ENCODE results near the gene PPP1R16B.
"Not testable (repeated sequence)": the region's sequence is repeated elsewhere in the genome, so short reads cannot be mapped to it uniquely, and the experiment has no call there.

The PPP1R16B gene

GRCh38 chr20:38847840-38848239, 42.3 kb downstream of the PPP1R16B start:
- Histone ChIP-seq H3K27me3 (ENCODE audit: control insufficient read depth, insufficient read depth, low read length) (no peaks in the 10 kb centered on the region), H3K4me3 (ENCODE audit: low read length) (no peak overlapping the region), H3K4me1 (ENCODE audit: control insufficient read depth, insufficient read depth, low read length) (no peaks in the 10 kb centered on the region)

GRCh38 chr20:38853759-38854158, 48.3 kb downstream of the PPP1R16B start:
- Histone ChIP-seq H3K4me1 (ENCODE audit: control insufficient read depth, insufficient read depth, low read length) (no peaks in the 10 kb centered on the region), H3K36me3 (ENCODE audit: control insufficient read depth, insufficient read depth, low read length) (no peaks in the 10 kb centered on the region), H3K27me3 (ENCODE audit: control insufficient read depth, insufficient read depth, low read length) (no peaks in the 10 kb centered on the region), H3K4me3 (ENCODE audit: low read length) (no peak overlapping the region), H3K9ac (ENCODE audit: low read length) (no peak overlapping the region), H3K27ac (ENCODE audit: low read depth, low read length) (no peak overlapping the region)

More at GRCh38 chr20:38847840-38848239, 42.3 kb downstream of the PPP1R16B start:
- Histone ChIP-seq H3K9ac (ENCODE audit: low read length) (no peak overlapping the region), H3K36me3 (ENCODE audit: control insufficient read depth, insufficient read depth, low read length) (no peaks in the 10 kb centered on the region), H3K27ac (ENCODE audit: low read depth, low read length) (no peak overlapping the region)

GRCh38 chr20:38854654-38855066, 49.2 kb downstream of the PPP1R16B start:
- no peak overlapping the region for H3K27ac ChIP-seq (ENCODE audit: low read depth, low read length)
- no peak overlapping the region for H3K9ac ChIP-seq (ENCODE audit: low read length)
- no peaks in the 10 kb centered on the region for H3K4me1 ChIP-seq (ENCODE audit: control insufficient read depth, insufficient read depth, low read length)
- no peaks in the 10 kb centered on the region for H3K36me3 ChIP-seq (ENCODE audit: control insufficient read depth, insufficient read depth, low read length)
- no peak overlapping the region for H3K4me3 ChIP-seq (ENCODE audit: low read length)
- H3K27me3 ChIP-seq (ENCODE audit: control insufficient read depth, insufficient read depth, low read length): no peaks in the 10 kb centered on the region

- Histone ChIP-seq H3K27ac (ENCODE audit: low read depth, low read length) (no peak overlapping the region), H3K9ac (ENCODE audit: low read length) (no peak overlapping the region), H3K27me3 (ENCODE audit: control insufficient read depth, insufficient read depth, low read length) (no peaks in the 10 kb centered on the region), H3K4me1 (ENCODE audit: control insufficient read depth, insufficient read depth, low read length) (no peaks in the 10 kb centered on the region), H3K4me3 (ENCODE audit: low read length) (no peak overlapping the region), H3K36me3 (ENCODE audit: control insufficient read depth, insufficient read depth, low read length) (no peaks in the 10 kb centered on the region)
These were observed 49.9 kb downstream of the PPP1R16B start for GRCh38 chr20:38855356-38855755.

- Histone ChIP-seq H3K9ac (ENCODE audit: low read length) (no peak overlapping the region), H3K27me3 (ENCODE audit: control insufficient read depth, insufficient read depth, low read length) (no peaks in the 10 kb centered on the region), H3K36me3 (ENCODE audit: control insufficient read depth, insufficient read depth, low read length) (no peaks in the 10 kb centered on the region), H3K4me3 (ENCODE audit: low read length) (no peak overlapping the region), H3K4me1 (ENCODE audit: control insufficient read depth, insufficient read depth, low read length) (no peaks in the 10 kb centered on the region), H3K27ac (ENCODE audit: low read depth, low read length) (no peak overlapping the region)
These were observed 51.1 kb downstream of the PPP1R16B start for GRCh38 chr20:38856570-38856969.

GRCh38 chr20:38857703-38858102, 52.2 kb downstream of the PPP1R16B start:
- H3K4me3 ChIP-seq (ENCODE audit: low read length): no peak overlapping the region
- H3K9ac ChIP-seq (ENCODE audit: low read length): no peak overlapping the region
- H3K36me3 ChIP-seq (ENCODE audit: control insufficient read depth, insufficient read depth, low read length): no peaks in the 10 kb centered on the region
- H3K4me1 ChIP-seq (ENCODE audit: control insufficient read depth, insufficient read depth, low read length): no peaks in the 10 kb centered on the region
- H3K27me3 ChIP-seq (ENCODE audit: control insufficient read depth, insufficient read depth, low read length): no peaks in the 10 kb centered on the region
- no peak overlapping the region for H3K27ac ChIP-seq (ENCODE audit: low read depth, low read length)

GRCh38 chr20:38859070-38859690, 53.7 kb downstream of the PPP1R16B start:
- Histone ChIP-seq H3K27me3 (ENCODE audit: control insufficient read depth, insufficient read depth, low read length) (no peaks in the 10 kb centered on the region), H3K9ac (ENCODE audit: low read length) (no peak overlapping the region), H3K4me1 (ENCODE audit: control insufficient read depth, insufficient read depth, low read length) (no peaks in the 10 kb centered on the region), H3K4me3 (ENCODE audit: low read length) (no peak overlapping the region), H3K36me3 (ENCODE audit: control insufficient read depth, insufficient read depth, low read length) (no peaks in the 10 kb centered on the region), H3K27ac (ENCODE audit: low read depth, low read length) (no peak overlapping the region)

GRCh38 chr20:38859857-38860256, 54.4 kb downstream of the PPP1R16B start:
- H3K9ac ChIP-seq (ENCODE audit: low read length); H3K36me3 ChIP-seq (ENCODE audit: control insufficient read depth, insufficient read depth, low read length); H3K27ac ChIP-seq (ENCODE audit: low read depth, low read length); H3K27me3 ChIP-seq (ENCODE audit: control insufficient read depth, insufficient read depth, low read length); H3K4me3 ChIP-seq (ENCODE audit: low read length); H3K4me1 ChIP-seq (ENCODE audit: control insufficient read depth, insufficient read depth, low read length): not testable (repeated sequence)

- no peaks in the 10 kb centered on the region for H3K27me3 ChIP-seq (ENCODE audit: control insufficient read depth, insufficient read depth, low read length)
- no peak overlapping the region for H3K4me3 ChIP-seq (ENCODE audit: low read length)
- no peaks in the 10 kb centered on the region for H3K36me3 ChIP-seq (ENCODE audit: control insufficient read depth, insufficient read depth, low read length)
- no peak overlapping the region for H3K27ac ChIP-seq (ENCODE audit: low read depth, low read length)
- H3K4me1 ChIP-seq (ENCODE audit: control insufficient read depth, insufficient read depth, low read length): no peaks in the 10 kb centered on the region
- H3K9ac ChIP-seq (ENCODE audit: low read length): no peak overlapping the region
These were observed 55.5 kb downstream of the PPP1R16B start for GRCh38 chr20:38861071-38861401.

GRCh38 chr20:38862226-38862625, 56.7 kb downstream of the PPP1R16B start:
- Histone ChIP-seq H3K27ac (ENCODE audit: low read depth, low read length) (no peak overlapping the region), H3K9ac (ENCODE audit: low read length) (no peak overlapping the region), H3K27me3 (ENCODE audit: control insufficient read depth, insufficient read depth, low read length) (no peaks in the 10 kb centered on the region)

GRCh38 chr20:38863024-38863851, 57.7 kb downstream of the PPP1R16B start:
- Histone ChIP-seq H3K4me3 (ENCODE audit: low read length) (no peak overlapping the region), H3K27ac (ENCODE audit: low read depth, low read length) (no peak overlapping the region), H3K36me3 (ENCODE audit: control insufficient read depth, insufficient read depth, low read length) (no peaks in the 10 kb centered on the region), H3K27me3 (ENCODE audit: control insufficient read depth, insufficient read depth, low read length) (no peaks in the 10 kb centered on the region), H3K9ac (ENCODE audit: low read length) (no peak overlapping the region), H3K4me1 (ENCODE audit: control insufficient read depth, insufficient read depth, low read length) (no peaks in the 10 kb centered on the region)

More at GRCh38 chr20:38862226-38862625, 56.7 kb downstream of the PPP1R16B start:
- Histone ChIP-seq H3K36me3 (ENCODE audit: control insufficient read depth, insufficient read depth, low read length) (no peaks in the 10 kb centered on the region), H3K4me1 (ENCODE audit: control insufficient read depth, insufficient read depth, low read length) (no peaks in the 10 kb centered on the region), H3K4me3 (ENCODE audit: low read length) (no peak overlapping the region)

GRCh38 chr20:38864662-38865061, 59.2 kb downstream of the PPP1R16B start:
- Histone ChIP-seq H3K27me3 (ENCODE audit: control insufficient read depth, insufficient read depth, low read length) (no peaks in the 10 kb centered on the region), H3K9ac (ENCODE audit: low read length) (no peak overlapping the region), H3K4me3 (ENCODE audit: low read length) (no peak overlapping the region), H3K36me3 (ENCODE audit: control insufficient read depth, insufficient read depth, low read length) (no peaks in the 10 kb centered on the region), H3K4me1 (ENCODE audit: control insufficient read depth, insufficient read depth, low read length) (no peaks in the 10 kb centered on the region), H3K27ac (ENCODE audit: low read depth, low read length) (no peak overlapping the region)

All from rectal smooth muscle tissue (tissue), 1 donor.